Mesenchymal stem cell (in vitro differentiated cells and primary cell): ENCODE results near the gene NR1H2.
A peak's percentile ranks its signal among the peaks of the same experiment; 100 is the strongest.

Experiments
- DNase-seq: peaks from one replicate; pipeline ENCODE4 v3.0.0-alpha.2; 2013
- H2AFZ ChIP-seq: one replicate; pipeline ENCODE4 v1.6.1; 2013; ENCODE audit warnings: low read depth, mild to moderate bottlenecking, control low read depth, inconsistent platforms, low read length, moderate library complexity
- H2AK5ac ChIP-seq: 2 replicates; pipeline ENCODE4 v1.6.1; 2013; ENCODE audit warnings: low read length, moderate library complexity, mild to moderate bottlenecking, inconsistent platforms; ENCODE audit not compliant: severe bottlenecking
- H2BK120ac ChIP-seq: one replicate; pipeline ENCODE4 v1.6.1; 2013; ENCODE audit warnings: low read depth, mild to moderate bottlenecking, inconsistent platforms, low read length, moderate library complexity
- H2BK12ac ChIP-seq, 2 experiments: one replicate each; pipeline ENCODE4 v1.6.1; 2013; ENCODE audit warnings: inconsistent platforms in 2 of 2, low read length in 2 of 2, mild to moderate bottlenecking in 2 of 2, moderate library complexity in 2 of 2, control low read depth in 1 of 2
- H2BK15ac ChIP-seq: one replicate; pipeline ENCODE4 v1.6.1; 2013; ENCODE audit warnings: mild to moderate bottlenecking, low read depth, inconsistent platforms; ENCODE audit not compliant: poor library complexity, severe bottlenecking
- H2BK5ac ChIP-seq: 2 replicates; pipeline ENCODE4 v1.6.1; 2013; ENCODE audit warnings: low read depth, mild to moderate bottlenecking, low read length, control low read depth, inconsistent platforms; ENCODE audit not compliant: poor library complexity, severe bottlenecking
- H3K14ac ChIP-seq, 2 experiments: one replicate each; pipeline ENCODE4 v1.6.1; 2013; ENCODE audit warnings: inconsistent platforms in 2 of 2, low read length in 2 of 2, control low read depth in 1 of 2, mild to moderate bottlenecking in 1 of 2, moderate library complexity in 1 of 2
- H3K18ac ChIP-seq, 2 experiments: one replicate each; pipeline ENCODE4 v1.6.1; 2013; ENCODE audit warnings: inconsistent platforms in 2 of 2, low read length in 2 of 2, control low read depth in 1 of 2, low read depth in 1 of 2, mild to moderate bottlenecking in 1 of 2
- H3K23ac ChIP-seq, 2 experiments: one replicate each; pipeline ENCODE4 v1.6.1; 2013; ENCODE audit warnings: inconsistent platforms in 2 of 2, low read length in 2 of 2, mild to moderate bottlenecking in 2 of 2, moderate library complexity in 2 of 2, control low read depth in 1 of 2
- H3K27ac ChIP-seq: 2 replicates; pipeline ENCODE4 v1.5.1; 2013; ENCODE audit warnings: mild to moderate bottlenecking, moderate library complexity, low read length, control low read depth, inconsistent platforms; ENCODE audit not compliant: poor library complexity, severe bottlenecking
- H3K27me3 ChIP-seq, 2 experiments: 2 replicates each; pipeline versions ENCODE4 v1.6.1 to v1.7.0; 2013; ENCODE audit warnings: low read length in 2 of 2, mild to moderate bottlenecking in 2 of 2, moderate library complexity in 2 of 2, control low read depth in 1 of 2, inconsistent platforms in 1 of 2; ENCODE audit not compliant: control insufficient read depth in 1 of 2, insufficient read depth in 1 of 2
- H3K36me3 ChIP-seq, 2 experiments: 2 replicates each; pipeline versions ENCODE4 v1.6.1 to v1.7.0; 2013; ENCODE audit warnings: low read length in 2 of 2, control low read depth in 1 of 2, inconsistent platforms in 1 of 2, low read depth in 1 of 2, mild to moderate bottlenecking in 1 of 2; ENCODE audit not compliant: insufficient read depth in 2 of 2, control insufficient read depth in 1 of 2
- H3K4ac ChIP-seq, 2 experiments: one replicate each; pipeline ENCODE4 v1.6.1; 2013; ENCODE audit warnings: inconsistent platforms in 2 of 2, low read length in 2 of 2, mild to moderate bottlenecking in 2 of 2, moderate library complexity in 2 of 2, control low read depth in 1 of 2, low read depth in 1 of 2
- H3K4me1 ChIP-seq: 2 replicates; pipeline ENCODE4 v1.6.1; 2013; ENCODE audit warnings: low read depth, low read length, control low read depth; ENCODE audit not compliant: control insufficient read depth, insufficient read depth
- H3K4me2 ChIP-seq: 2 replicates; pipeline ENCODE4 v1.6.1; 2013; ENCODE audit warnings: low read length, mild to moderate bottlenecking, inconsistent platforms; ENCODE audit not compliant: poor library complexity, severe bottlenecking
- H3K4me3 ChIP-seq, 2 experiments: 2 replicates each; pipeline versions ENCODE4 v1.5.1 to v1.7.0; 2013; ENCODE audit warnings: low read length in 2 of 2, mild to moderate bottlenecking in 2 of 2, control low read depth in 1 of 2, low read depth in 1 of 2; ENCODE audit not compliant: insufficient read depth in 1 of 2
- H3K79me1 ChIP-seq: replicated peaks from 2 replicates; pipeline ENCODE4 v1.6.1; 2013; ENCODE audit warnings: mild to moderate bottlenecking, control low read depth, low read length, inconsistent platforms; ENCODE audit not compliant: poor library complexity, severe bottlenecking
- H3K9ac ChIP-seq: 2 replicates; pipeline ENCODE4 v1.7.0; 2013; ENCODE audit warnings: mild to moderate bottlenecking, low read length, moderate library complexity
- H3K9me3 ChIP-seq: 2 replicates; pipeline ENCODE4 v1.7.0; 2013; ENCODE audit warnings: mild to moderate bottlenecking, low read length; ENCODE audit not compliant: control insufficient read depth
- H4K8ac ChIP-seq: one replicate; pipeline ENCODE4 v1.6.1; 2013; ENCODE audit warnings: inconsistent platforms, mild to moderate bottlenecking, low read length, moderate library complexity
- H4K91ac ChIP-seq: one replicate; pipeline ENCODE4 v1.6.1; 2013; ENCODE audit warnings: mild to moderate bottlenecking, low read length, inconsistent platforms
- WGBS: methylation state at CpG from one replicate; pipeline ENCODE4 v1.1.7; 2013; ENCODE audit warnings: mixed read lengths; 5-methylcytosine and 5-hydroxymethylcytosine counted together

Gene NR1H2

DNA sequence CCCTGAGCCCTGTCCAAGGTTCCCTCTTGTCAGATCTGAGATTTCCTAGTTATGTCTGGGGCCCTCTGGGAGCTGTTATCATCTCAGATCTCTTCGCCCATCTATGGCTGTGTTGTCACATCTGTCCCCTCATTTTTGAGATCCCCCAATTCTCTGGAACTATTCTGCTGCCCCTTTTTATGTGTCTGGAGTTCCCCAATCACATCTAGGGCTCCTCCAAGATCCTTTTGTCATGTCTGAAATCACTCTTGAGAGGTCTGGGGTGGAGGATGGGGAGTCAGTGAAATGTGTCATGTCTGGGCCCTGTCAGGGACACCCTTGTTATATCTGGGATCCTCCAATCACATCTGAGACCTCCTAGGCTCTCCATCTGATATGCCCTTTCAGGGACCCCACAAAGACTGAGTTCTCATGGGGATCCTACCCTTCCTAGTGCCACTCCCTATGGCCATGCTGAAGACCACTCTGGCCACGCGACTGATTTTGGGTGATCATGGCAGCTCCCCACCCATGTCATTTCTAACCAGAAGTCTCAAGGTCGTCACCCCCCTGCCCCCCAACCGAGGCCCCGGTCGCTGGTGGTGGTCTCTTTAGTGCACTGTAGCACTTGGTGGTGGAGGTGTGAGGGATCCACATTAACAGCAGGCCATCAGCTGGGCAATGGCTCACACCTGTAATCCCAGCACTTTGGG is 52.7 kb downstream of the NR1H2 start:
- DNase-seq, result no peak
- no peak overlapping the region for H3K27ac ChIP-seq
- no peak overlapping the region for H4K8ac ChIP-seq
- no peak overlapping the region for H3K23ac ChIP-seq
- H3K4me3 ChIP-seq, result no peak overlapping the region
- no peaks in the 10 kb centered on the region for H3K9me3 ChIP-seq
- H3K4me1 ChIP-seq, result peaks cover 24% of the 10 kb centered on the region
- H4K91ac ChIP-seq, result no peak overlapping the region
- no peaks in the 10 kb centered on the region for H3K79me1 ChIP-seq
- no peak overlapping the region for H3K18ac ChIP-seq
- no peak overlapping the region for H2BK5ac ChIP-seq
- no peak overlapping the region for H3K14ac ChIP-seq
- no peak overlapping the region for H2AFZ ChIP-seq
- peaks cover 0 to 50% of the 10 kb centered on the region in 2 experiments for H3K27me3 ChIP-seq
- no peak overlapping the region for H3K4me2 ChIP-seq
- H3K4ac ChIP-seq, result no peak overlapping the region
- H3K36me3 ChIP-seq, result no peaks in the 10 kb centered on the region
- no peak overlapping the region for H2AK5ac ChIP-seq
- WGBS, result 97% methylated on average over 6 of the region's 7 CpGs
- no peak overlapping the region for H3K9ac ChIP-seq
- H2BK15ac ChIP-seq, result no peak overlapping the region
- no peak overlapping the region for H2BK120ac ChIP-seq
- no peak overlapping the region for H2BK12ac ChIP-seq

DNA sequence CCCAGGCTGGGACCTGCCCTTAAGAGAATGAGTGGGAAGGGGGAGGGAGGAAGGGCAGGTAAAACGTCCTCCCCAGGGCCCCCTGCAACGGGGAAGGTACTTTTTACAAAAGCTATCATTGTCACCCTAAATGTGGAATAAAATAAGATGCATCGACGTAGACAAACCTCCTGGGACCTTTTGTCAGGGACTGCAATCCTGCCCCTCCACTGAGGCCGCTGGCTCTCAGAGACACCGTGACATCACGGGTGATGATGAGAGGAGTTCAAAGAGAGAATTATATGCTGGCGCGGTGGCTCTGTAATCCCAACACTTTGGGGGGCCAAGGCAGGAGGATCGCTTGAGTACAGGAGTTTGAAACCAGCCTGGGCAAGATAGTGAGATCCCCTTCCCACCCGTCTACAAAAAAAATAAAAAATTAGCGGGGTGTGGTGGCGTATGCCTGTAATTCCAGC is 54.7 kb downstream of the NR1H2 start:
- Histone ChIP-seq H3K18ac (no peak overlapping the region), H3K4me2 (peak overlapping the region; percentile 64), H4K8ac (no peak overlapping the region), H3K4ac (no peak overlapping the region), H2BK15ac (no peak overlapping the region), H3K27me3 (peaks cover 0 to 56% of the 10 kb centered on the region in 2 experiments), H3K79me1 (no peaks in the 10 kb centered on the region), H4K91ac (no peak overlapping the region), H3K9me3 (no peaks in the 10 kb centered on the region), H3K9ac (peak overlapping the region; percentile 77), H3K14ac (no peak overlapping the region), H3K27ac (no peak overlapping the region), H2BK5ac (no peak overlapping the region), H2BK12ac (no peak overlapping the region), H3K4me3 (peak overlapping the region in 1 of 2 experiments; percentile 81), H3K23ac (no peak overlapping the region), H2BK120ac (no peak overlapping the region), H3K4me1 (peaks cover 41% of the 10 kb centered on the region), H3K36me3 (peaks cover 0 to 3% of the 10 kb centered on the region in 2 experiments), H2AFZ (peak overlapping the region; percentile 16), H2AK5ac (no peak overlapping the region)
- WGBS, result 64% methylated on average over 11 of the region's 13 CpGs
- no peak for DNase-seq

DNA sequence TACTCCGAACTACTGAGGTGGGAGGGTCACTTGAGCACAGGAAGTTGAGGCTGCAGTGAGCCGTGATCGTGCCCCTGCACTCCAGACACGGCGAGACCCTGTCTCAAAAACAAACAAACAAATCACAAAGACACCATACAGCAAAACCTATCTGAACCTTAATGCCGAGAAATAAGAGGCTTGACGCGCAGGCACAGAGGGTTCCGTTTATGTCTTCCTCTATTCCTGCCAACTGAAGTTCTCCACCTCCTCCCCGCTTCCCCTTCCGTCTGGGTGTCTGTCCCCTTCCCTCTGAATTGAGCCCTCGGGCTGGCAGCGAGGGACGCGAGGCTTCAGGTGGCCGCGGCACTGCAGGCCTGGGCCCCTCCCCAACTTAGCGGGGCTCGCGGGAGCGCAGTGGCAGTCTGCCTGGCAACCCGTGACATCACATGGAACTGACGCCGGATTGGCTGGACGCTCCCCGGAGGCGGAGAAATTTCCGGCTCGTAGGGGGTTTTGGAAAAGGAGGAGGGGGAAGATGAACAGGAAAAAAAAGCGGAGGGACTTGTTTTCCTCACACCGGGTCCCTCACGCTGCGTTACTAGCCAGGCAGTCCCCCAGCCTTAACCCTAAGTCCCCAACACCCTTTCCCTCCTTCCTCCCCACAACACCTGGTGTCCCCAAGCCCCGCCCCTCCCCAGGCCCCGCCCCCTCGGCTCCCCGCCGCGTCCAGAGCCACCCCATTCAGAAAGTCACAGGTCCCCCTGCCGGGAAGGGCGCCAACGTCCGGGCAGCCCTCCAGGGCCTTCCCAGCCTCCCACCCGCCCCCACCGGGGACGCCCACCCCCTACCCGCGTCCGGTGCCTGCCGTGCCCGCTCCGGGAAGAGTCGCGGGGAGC is 55.3 kb downstream of the NR1H2 start:
- Histone ChIP-seq H2BK5ac (peak overlapping the region; percentile 89), H3K4me2 (peak overlapping the region; percentile 97), H2AFZ (peak overlapping the region; percentile 42), H3K4me3 (peak overlapping the region; percentile 62 to 81), H3K79me1 (no peaks in the 10 kb centered on the region), H2BK15ac (no peak overlapping the region), H4K91ac (no peak overlapping the region), H3K18ac (peak overlapping the region; percentile 25 to 52), H2AK5ac (no peak overlapping the region), H3K14ac (no peak overlapping the region), H3K23ac (no peak overlapping the region), H4K8ac (peak overlapping the region; percentile 41), H3K36me3 (peaks cover 0 to 3% of the 10 kb centered on the region in 2 experiments), H3K4ac (no peak overlapping the region), H2BK12ac (no peak overlapping the region), H2BK120ac (peak overlapping the region; percentile 42), H3K9me3 (no peaks in the 10 kb centered on the region), H3K4me1 (peaks cover 44% of the 10 kb centered on the region), H3K27me3 (peaks cover 0 to 57% of the 10 kb centered on the region in 2 experiments), H3K27ac (peak overlapping the region; percentile 80), H3K9ac (peak overlapping the region; percentile 77)
- WGBS, result 5% methylated on average over 28 of the region's 54 CpGs
- DNase-seq, result peak; percentile 79
